Measurements from ENCODE around the gene GCH1.

Gene GCH1

GRCh38 chr14:54848910-54849309 lies 53.7 kb downstream of the GCH1 start:
- TF ChIP-seq EZH2phosphoT487 (IDR thresholded peaks at IDR 0.05; ENCODE audit: low read depth) (no peak), CTCF (IDR thresholded peaks at IDR 0.05; ENCODE audit: low read depth, low read length) (no peak)
- Histone ChIP-seq H3K4me1 (ENCODE audit: low read length) (no peaks in the 10 kb centered on the region), H3K79me2 (ENCODE audit: low read length) (no peaks in the 10 kb centered on the region), H3K27me3 (ENCODE audit: low read depth, low read length) (no peaks in the 10 kb centered on the region), H3K4me3 (ENCODE audit: low read length) (no peak overlapping the region), H3K9me3 (ENCODE audit: insufficient read depth, low read length) (no peaks in the 10 kb centered on the region), H2AFZ (ENCODE audit: low read depth, low read length) (no peak overlapping the region), H3K27ac (ENCODE audit: low read length) (no peak overlapping the region), H4K20me1 (ENCODE audit: insufficient read depth, low read length) (no peaks in the 10 kb centered on the region), H3K36me3 (replicated peaks; ENCODE audit: low read depth, low read length) (no peaks in the 10 kb centered on the region), H3K4me2 (ENCODE audit: low read length) (no peak overlapping the region), H3K9ac (ENCODE audit: low read length) (no peak overlapping the region)

GRCh38 chr14:54845641-54846040 lies 57.0 kb downstream of the GCH1 start:
- H3K27ac ChIP-seq (ENCODE audit: low read length) = no peak overlapping the region

GRCh38 chr14:54844479-54844878 lies 58.1 kb downstream of the GCH1 start:
- no peak for TF ChIP-seq CTCF (IDR thresholded peaks at IDR 0.05; ENCODE audit: low read depth, low read length)
- no peak for TF ChIP-seq EZH2phosphoT487 (IDR thresholded peaks at IDR 0.05; ENCODE audit: low read depth)

More at GRCh38 chr14:54845641-54846040, 57.0 kb downstream of the GCH1 start:
- Histone ChIP-seq H3K27me3 (ENCODE audit: low read depth, low read length) (no peaks in the 10 kb centered on the region), H3K4me3 (ENCODE audit: low read length) (no peak overlapping the region), H3K9ac (ENCODE audit: low read length) (no peak overlapping the region), H3K4me1 (ENCODE audit: low read length) (no peaks in the 10 kb centered on the region), H2AFZ (ENCODE audit: low read depth, low read length) (no peak overlapping the region), H3K79me2 (ENCODE audit: low read length) (no peaks in the 10 kb centered on the region), H4K20me1 (ENCODE audit: insufficient read depth, low read length) (no peaks in the 10 kb centered on the region), H3K9me3 (ENCODE audit: insufficient read depth, low read length) (no peaks in the 10 kb centered on the region), H3K36me3 (replicated peaks; ENCODE audit: low read depth, low read length) (no peaks in the 10 kb centered on the region), H3K4me2 (ENCODE audit: low read length) (no peak overlapping the region)
- no peak for TF ChIP-seq CTCF (IDR thresholded peaks at IDR 0.05; ENCODE audit: low read depth, low read length)
- TF ChIP-seq EZH2phosphoT487 (IDR thresholded peaks at IDR 0.05; ENCODE audit: low read depth) = no peak

GRCh38 chr14:54840798-54841197 lies 61.8 kb downstream of the GCH1 start:
- H2AFZ ChIP-seq (ENCODE audit: low read depth, low read length) = no peak overlapping the region
- no peaks in the 10 kb centered on the region for H3K27me3 ChIP-seq (ENCODE audit: low read depth, low read length)
- H3K79me2 ChIP-seq (ENCODE audit: low read length) = no peaks in the 10 kb centered on the region
- H3K9me3 ChIP-seq (ENCODE audit: insufficient read depth, low read length) = no peaks in the 10 kb centered on the region
- no peak overlapping the region for H3K4me3 ChIP-seq (ENCODE audit: low read length)
- TF ChIP-seq EZH2phosphoT487 (IDR thresholded peaks at IDR 0.05; ENCODE audit: low read depth) (no peak), CTCF (IDR thresholded peaks at IDR 0.05; ENCODE audit: low read depth, low read length) (peak; percentile 26; the same call in 1 of the 2 replicates)
- H3K9ac ChIP-seq (ENCODE audit: low read length) = no peak overlapping the region
- no peak overlapping the region for H3K4me2 ChIP-seq (ENCODE audit: low read length)
- H3K27ac ChIP-seq (ENCODE audit: low read length) = no peak overlapping the region
- H4K20me1 ChIP-seq (ENCODE audit: insufficient read depth, low read length) = no peaks in the 10 kb centered on the region
- no peaks in the 10 kb centered on the region for H3K4me1 ChIP-seq (ENCODE audit: low read length)
- H3K36me3 ChIP-seq (replicated peaks; ENCODE audit: low read depth, low read length) = no peaks in the 10 kb centered on the region

More at GRCh38 chr14:54844479-54844878, 58.1 kb downstream of the GCH1 start:
- H3K4me3 ChIP-seq (ENCODE audit: low read length) = no peak overlapping the region
- no peaks in the 10 kb centered on the region for H3K79me2 ChIP-seq (ENCODE audit: low read length)
- no peak overlapping the region for H3K4me2 ChIP-seq (ENCODE audit: low read length)
- no peak overlapping the region for H3K9ac ChIP-seq (ENCODE audit: low read length)
- H3K36me3 ChIP-seq (replicated peaks; ENCODE audit: low read depth, low read length) = no peaks in the 10 kb centered on the region
- H4K20me1 ChIP-seq (ENCODE audit: insufficient read depth, low read length) = no peaks in the 10 kb centered on the region
- no peak overlapping the region for H3K27ac ChIP-seq (ENCODE audit: low read length)
- no peaks in the 10 kb centered on the region for H3K27me3 ChIP-seq (ENCODE audit: low read depth, low read length)
- no peak overlapping the region for H2AFZ ChIP-seq (ENCODE audit: low read depth, low read length)
- H3K9me3 ChIP-seq (ENCODE audit: insufficient read depth, low read length) = no peaks in the 10 kb centered on the region
- no peaks in the 10 kb centered on the region for H3K4me1 ChIP-seq (ENCODE audit: low read length)

All from OCI-LY3 (cell line).